IMR-90 (cell line): ENCODE data around the gene RGS3.

Experiments
- BHLHE40 ChIP-seq: fragments of 150-350 bp; IDR thresholded peaks from 2 replicates; pipeline ENCODE4 v1.6.1; 2016; ENCODE audit warnings: mild to moderate bottlenecking, low read depth, low read length
- CTCF ChIP-seq: conservative IDR thresholded peaks from 2 replicates; pipeline ENCODE4 v1.5.1; 2012; ENCODE audit warnings: mild to moderate bottlenecking, low read depth, low read length, improper control_type of control experiment
- POLR2A ChIP-seq: IDR thresholded peaks from 2 replicates; pipeline ENCODE4 v1.6.1; 2012; ENCODE audit warnings: mild to moderate bottlenecking, low read depth, low read length
- RAD21 ChIP-seq: IDR thresholded peaks from 2 replicates; pipeline ENCODE4 v1.6.1; 2012; ENCODE audit warnings: low read length, improper control_type of control experiment

GRCh38 chr9:113618836-113619490 lies 155.4 kb downstream of the RGS3 start:
- TF ChIP-seq CTCF (no peak), BHLHE40 (no peak), POLR2A (no peak), RAD21 (no peak)
